Putamen (tissue), 1 donor: ENCODE measurements around the gene TIAM2.

ENCODE experiments used
- DNase-seq: peaks from one replicate; pipeline ENCODE4 v3.0.0-alpha.2; 2016; ENCODE audit warnings: low spot score

The TIAM2 gene

DNA sequence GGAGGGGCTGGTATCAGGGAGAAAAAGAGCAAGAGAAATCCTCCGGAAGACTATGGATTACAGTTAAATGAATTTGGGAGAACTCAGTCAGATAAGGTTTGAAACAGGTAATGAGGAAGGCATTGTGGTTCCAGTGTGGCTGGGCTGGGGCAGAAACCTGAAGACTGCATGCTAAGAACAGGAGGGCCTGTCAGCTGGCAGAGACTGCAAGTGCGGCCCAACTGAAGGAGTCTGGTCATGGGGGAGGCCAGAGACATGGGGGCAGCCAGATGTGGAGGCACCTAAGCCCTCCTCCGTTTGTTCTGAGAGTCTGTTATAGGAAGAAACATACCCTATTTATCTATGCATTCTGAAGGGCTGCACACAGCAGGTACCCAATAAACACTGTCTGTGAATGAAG lies 302.6 kb downstream of the TIAM2 start:
- no peak for DNase-seq

DNA sequence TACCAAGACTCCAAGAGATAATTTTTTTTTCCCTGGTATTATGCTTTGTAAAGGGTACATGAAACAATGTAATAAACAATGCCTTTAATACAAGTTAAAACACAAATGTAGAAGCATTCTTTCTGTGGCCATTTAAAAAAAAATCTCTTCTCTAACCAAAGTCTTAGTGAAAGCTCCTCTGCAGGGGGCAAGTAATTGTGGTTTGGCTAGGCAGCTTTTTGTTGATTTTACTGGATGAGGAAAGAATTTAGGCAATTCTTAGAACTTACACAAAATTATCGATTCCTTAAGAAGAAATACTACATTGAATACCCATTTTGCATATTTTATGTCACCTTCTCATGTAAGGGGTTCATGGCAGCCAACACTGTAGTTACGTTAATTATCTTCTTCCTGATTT lies 306.8 kb downstream of the TIAM2 start:
- no peak for DNase-seq

GRCh38 chr6:155303361-155303870 lies 308.3 kb downstream of the TIAM2 start:
- DNase-seq = no peak

GRCh38 chr6:155306958-155307357 lies 311.8 kb downstream of the TIAM2 start:
- DNase-seq = no peak
